NOMO-1 (cell line): ENCODE measurements around the gene BRD4.
A peak's percentile ranks its signal among the peaks of the same experiment; 100 is the strongest.

Experiments used
- DNase-seq, 2 experiments: peaks; one replicate each; lab custom pipeline; 2025; ENCODE audit not compliant: unreplicated experiment in 2 of 2; lab: John Stamatoyannopoulos, UW

BRD4 gene

DNA sequence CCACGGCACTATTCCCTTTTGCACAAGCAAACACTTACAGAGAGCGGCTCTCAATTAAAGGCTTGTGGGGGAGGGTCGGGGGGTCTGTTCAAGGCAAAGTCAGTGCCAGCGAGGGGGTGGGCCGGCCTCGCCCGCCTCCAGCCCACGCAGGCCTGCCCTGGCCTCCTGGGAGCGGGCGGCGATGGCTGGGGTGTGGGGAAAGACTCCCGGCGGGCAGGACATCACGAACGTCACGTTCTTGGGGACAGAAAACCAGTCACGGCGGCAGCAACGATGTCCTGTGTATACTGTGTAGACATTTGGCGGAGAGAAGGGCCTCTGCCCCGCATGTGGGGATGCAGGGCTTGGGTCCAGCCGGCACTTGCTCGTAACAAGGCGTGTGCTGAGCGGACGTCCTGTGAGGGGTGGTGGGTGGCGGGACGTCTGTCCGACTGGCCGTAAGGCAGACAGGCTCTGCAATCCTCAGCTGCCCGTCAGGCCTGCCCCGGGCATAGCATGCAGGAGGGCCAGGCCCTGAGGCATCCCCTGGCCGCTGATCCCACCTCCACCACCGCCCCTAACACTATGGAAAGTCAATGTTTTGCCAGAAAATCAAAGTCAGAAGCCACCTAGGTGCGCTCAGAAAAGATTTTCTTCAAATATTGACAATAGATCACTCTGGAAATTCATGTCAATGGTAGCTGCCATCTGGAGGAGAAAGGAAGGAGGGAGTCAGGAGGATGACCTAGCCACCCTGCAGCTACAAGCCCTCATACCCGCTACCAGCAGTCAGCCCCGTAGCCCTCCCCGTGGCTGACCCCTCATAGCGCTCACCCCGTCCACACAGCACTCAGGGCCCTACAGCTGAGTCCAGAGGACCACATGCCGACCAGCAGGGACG, 94.3 kb downstream of the BRD4 start:
- no peak for DNase-seq

- DNase-seq = no peak
Measured at GRCh38 chr19:15236886-15237285, 95.5 kb downstream of the BRD4 start.

- no peak for DNase-seq
Measured at GRCh38 chr19:15235781-15236180, 96.6 kb downstream of the BRD4 start.

DNA sequence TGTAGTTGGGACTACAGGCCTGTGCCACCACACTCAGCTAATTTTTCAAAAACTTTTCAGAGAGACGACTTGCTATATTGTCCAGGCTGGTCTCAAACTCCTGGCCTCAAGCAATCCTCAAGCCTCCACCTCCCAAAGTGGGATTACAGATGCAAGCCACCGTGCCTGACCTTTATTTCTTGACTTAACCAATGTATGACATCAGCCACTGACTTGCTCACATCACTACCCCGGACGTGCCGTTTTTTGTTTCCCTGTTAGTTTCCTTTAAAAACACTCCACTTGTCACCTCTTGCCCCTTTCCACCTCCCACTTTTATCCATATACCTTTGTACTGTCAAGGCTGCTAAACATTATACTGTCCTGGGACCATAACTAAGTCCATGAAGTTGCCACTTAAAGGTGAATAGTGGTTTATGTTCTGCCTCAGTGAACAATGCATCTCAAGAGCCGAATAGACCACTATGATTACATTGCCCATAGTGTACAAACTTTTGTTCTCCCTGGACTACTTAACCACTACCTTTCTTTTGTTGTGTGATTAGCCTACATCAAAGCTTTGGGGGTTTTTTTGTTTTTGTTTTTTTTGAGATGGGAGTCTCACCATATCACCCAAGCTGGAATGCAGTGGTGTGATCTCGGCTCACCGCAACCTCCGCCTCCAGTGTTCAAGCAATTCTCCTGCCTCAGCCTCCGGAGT, 97.8 kb downstream of the BRD4 start:
- DNase-seq = no peak

DNA sequence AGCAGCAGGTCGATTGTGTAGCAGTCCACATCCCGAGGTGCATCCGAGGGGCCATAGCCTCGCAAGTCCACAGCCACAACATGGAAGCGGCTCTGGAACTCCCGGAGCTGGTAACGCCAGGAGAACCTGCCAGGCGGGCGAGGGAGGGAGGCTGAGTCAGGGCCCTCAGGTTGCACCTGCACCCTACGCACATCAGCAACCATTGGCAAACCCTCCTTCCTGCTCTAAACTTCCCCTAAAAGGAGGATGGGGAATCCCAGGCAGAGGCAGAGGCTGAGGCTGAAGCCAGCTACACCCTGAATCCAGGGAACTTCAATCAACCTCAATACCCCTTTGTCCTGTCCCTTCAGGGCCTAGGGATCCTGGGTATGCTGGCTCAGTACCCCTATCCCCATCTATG, 101.1 kb downstream of the BRD4 start:
- DNase-seq = no peak

- no peak for DNase-seq
Measured at GRCh38 chr19:15227261-15227660, 105.1 kb downstream of the BRD4 start.

- DNase-seq = no peak
Measured at GRCh38 chr19:15225760-15226159, 106.6 kb downstream of the BRD4 start.

DNA sequence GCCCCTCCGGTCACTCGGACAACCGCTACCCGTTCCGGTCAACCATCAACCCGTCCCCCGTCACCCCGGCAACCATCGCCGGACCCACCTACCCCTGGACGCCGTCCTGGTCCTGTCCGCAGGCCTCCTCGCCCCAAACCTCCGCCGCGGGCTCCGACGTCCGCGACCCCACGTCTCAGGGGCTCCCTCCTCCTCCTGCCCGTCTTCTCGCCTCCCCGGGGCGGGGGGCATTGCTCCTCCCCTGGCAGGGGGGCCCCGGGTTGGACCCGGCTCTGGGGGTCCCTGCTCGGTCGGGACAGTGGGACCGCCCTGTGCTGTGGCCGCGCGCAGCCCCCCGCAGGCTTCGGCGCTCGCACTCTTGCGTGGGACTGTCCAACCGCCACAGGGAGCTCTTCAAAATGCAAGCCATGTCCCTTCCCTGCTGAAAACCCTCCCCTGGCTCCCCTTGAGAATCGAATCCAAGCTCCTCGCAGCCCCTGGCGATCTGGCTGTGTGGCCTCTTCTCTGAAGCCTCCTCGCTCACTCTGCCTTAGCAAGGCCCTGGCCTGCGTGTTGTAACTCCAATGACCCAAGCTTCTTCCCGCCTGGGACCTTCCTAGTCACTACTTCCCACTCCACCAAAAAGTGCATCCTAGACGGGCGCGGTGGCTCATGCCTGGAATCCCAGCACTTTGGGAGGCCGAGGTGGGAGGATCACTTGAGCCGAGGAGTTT, 108.5 kb downstream of the BRD4 start:
- no peak for DNase-seq

DNA sequence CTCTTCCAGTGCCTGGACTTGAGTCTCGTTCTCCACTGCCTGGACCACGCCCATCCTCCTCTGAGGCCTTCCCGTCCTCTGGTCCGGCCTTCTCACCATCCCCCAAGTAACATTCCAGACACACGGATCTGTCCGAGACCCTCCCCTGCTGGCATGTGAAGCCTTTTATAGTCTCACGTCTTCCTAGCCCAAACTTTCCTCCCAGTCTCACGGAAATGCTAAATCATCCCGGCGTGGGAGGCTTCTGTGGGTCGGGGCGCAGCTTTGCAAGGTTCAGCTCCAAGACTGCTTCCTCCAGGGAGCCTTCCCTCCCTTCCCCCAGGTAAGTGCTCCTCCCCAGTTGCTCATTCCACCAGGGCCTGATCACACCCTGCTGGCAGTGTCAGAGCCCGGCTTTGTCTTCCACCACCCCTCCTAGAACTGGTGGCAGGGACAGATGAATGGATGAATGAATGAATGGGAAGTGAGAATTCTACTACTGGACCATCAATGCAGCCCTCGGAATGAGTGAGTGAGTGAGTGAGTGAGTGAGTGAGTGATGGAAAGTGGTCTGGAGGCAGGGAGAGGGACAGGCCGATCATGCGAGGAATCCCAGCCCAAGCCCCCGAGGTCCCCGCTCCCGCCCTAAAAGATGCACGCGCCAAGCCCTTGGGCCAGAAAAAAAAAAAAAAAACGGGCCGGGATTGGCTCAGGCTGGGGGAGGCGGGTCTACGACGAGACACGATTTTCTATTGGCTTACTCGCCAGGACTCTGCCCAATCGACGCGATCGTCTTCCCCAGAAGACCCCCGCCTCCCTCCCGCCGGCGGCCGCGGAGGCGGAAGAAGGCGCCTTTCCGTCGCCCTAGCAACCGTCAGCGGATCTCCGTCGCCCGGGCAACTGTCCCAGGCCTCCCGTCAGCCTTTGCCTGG, 109.3 kb downstream of the BRD4 start:
- peak; percentile 82 to 83 for DNase-seq

- no peak for DNase-seq
Measured at GRCh38 chr19:15220833-15221232, 111.5 kb downstream of the BRD4 start.

- no peak for DNase-seq
Measured at GRCh38 chr19:15218501-15218900, 113.8 kb downstream of the BRD4 start.

DNA sequence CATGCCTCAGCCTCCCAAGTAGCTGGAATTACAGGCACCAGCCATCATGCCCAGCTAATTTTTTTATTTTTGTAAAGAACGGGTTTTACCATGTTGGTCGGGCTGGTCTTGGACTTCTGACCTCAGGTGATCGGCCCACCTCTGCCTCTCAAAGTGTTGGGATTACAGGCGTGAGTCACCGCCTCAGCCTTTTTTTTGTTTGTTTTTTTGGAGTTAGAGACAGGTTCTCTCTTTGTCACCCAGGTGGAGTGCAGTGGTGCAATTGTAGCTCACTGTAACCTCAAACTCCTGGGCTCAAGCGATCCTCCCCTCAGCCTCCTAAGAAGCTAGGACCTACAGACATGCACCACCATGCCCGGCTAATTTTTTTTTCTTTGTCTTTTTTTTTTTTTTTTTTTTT, 116.0 kb downstream of the BRD4 start:
- DNase-seq = no peak

GRCh38 chr19:15213715-15214381, 118.5 kb downstream of the BRD4 start:
- no peak for DNase-seq

DNA sequence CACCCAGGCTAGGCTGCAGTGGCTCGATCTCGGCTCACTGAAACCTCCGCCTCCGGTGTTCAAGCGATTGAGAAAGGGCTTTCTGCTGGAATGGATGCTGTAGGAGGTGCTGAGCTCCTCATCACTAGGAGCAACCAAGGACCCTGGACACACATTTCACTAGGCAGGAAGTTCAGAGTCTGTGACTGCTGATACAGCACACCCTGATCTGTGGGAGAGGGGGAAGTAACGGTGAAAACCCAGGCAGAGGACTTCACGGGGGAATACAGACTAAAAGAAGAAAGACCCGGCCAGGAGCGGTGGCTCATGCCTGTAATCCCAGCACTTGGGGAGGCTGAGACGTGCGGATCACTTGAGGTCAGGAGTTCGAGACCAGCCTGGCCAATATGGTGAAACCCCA, 119.6 kb downstream of the BRD4 start:
- no peak for DNase-seq

- peak; percentile 89 to 93 for DNase-seq
Measured at GRCh38 chr19:15210323-15210781, 122.0 kb downstream of the BRD4 start.

DNA sequence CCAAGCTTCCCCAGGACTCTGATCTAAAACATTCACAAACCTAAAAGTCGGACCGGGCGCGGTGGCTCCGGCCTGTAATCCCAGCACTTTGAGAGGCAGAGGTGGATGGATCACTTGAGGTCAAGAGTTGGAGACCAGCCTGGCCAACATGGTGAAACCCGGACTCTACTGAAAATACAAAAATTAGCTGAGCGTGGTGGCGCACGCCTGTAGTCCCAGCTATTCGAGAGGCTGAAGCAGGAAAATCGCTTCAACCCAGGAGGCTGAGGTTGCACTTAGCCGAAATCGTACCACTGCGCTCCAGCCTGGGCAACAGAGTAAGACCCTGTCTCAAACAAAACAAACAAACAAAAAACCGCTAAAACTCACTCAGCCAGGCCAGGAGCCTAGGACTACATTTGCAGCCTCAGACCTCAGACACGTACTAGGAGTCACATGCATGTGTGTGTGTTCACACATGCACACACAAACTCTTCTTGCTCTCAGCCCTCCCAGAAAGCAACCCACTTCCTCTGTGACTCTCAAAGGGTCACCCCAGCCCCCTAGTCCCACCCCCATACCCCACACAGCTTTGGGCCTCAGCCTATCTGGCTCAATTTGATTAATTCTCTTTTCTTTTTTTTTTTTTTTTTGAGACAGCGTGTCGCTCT, 130.8 kb downstream of the BRD4 start:
- no peak for DNase-seq

DNA sequence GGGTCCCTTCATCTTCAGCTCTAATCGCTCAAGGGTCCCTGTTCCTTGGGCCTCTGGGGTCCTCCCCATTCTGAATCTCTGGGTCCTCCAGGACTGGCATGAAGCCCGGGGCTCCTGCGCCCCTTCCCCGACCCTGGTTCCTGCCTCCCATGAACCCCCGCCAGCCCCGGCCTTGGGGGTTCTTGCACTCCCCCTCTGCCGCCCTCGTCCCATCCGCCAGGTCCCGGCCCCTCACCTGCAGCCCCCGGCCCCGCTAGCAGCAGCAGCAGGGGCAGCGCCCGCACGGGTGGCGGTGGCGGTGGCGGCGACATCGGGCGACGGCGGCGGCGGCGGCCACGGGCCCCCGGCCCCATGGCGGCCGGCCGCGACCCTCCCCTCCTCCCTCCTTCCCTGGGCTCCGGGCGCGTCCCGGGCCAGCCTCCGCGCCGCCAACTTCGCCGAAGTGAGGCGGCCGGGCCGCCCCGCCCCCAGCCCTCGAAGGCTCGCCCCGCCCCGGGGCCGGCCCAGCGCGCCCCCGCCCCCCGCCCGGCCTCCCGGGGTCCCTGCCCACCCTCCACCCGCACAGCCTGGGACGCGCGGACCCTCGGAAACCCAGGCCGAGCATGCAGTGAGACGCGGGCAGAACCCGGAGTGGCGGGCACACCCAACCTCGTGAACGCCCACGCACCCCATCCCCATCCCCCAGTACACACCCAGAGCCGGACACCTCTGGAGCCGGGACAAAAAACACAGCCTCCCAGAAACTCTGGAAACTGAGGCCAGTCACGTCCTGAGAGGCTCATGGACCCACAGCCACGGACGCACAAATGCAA, 131.6 kb downstream of the BRD4 start, which contains the start of gene NOTCH3:
Gene NOTCH3, minus strand, starts transcription at position 443 of the 812 bp plus-strand sequence. Its CDS starts 90 bp downstream, at position 353.
- no peak for DNase-seq
